HG02852 (cell line): ENCODE data around the gene IQSEC1.

Source experiments
- ATAC-seq: cut with Tn5 transposase; IDR thresholded peaks from one replicate; pipeline ENCODE4 v1.9.1; 2021; ENCODE audit warnings: mild to moderate bottlenecking, moderate library complexity; ENCODE audit not compliant: unreplicated experiment

IQSEC1 gene

GRCh38 chr3:13005301-13005700 is 67.9 kb downstream of the IQSEC1 start:
- no peak for ATAC-seq

GRCh38 chr3:13004376-13004775 is 68.9 kb downstream of the IQSEC1 start:
- no peak for ATAC-seq

GRCh38 chr3:13003608-13004007 is 69.6 kb downstream of the IQSEC1 start:
- no peak for ATAC-seq

- ATAC-seq = peak; percentile 60
Measured at GRCh38 chr3:13002398-13003124, 70.7 kb downstream of the IQSEC1 start.

GRCh38 chr3:12999147-13000140 is 73.8 kb downstream of the IQSEC1 start:
- ATAC-seq = peak; percentile 46

- no peak for ATAC-seq
Measured at GRCh38 chr3:12998648-12999047, 74.6 kb downstream of the IQSEC1 start.

- no peak for ATAC-seq
Measured at GRCh38 chr3:12997387-12997786, 75.8 kb downstream of the IQSEC1 start.

- no peak for ATAC-seq
Measured at GRCh38 chr3:12996181-12996506, 77.1 kb downstream of the IQSEC1 start.

- no peak for ATAC-seq
Measured at GRCh38 chr3:12995389-12996180, 77.6 kb downstream of the IQSEC1 start.

- ATAC-seq = peak; percentile 74
Measured at GRCh38 chr3:12994607-12995388, 78.4 kb downstream of the IQSEC1 start.

GRCh38 chr3:12994357-12994606 is 78.9 kb downstream of the IQSEC1 start:
- no peak for ATAC-seq

- ATAC-seq = no peak
Measured at GRCh38 chr3:12993517-12994356, 79.5 kb downstream of the IQSEC1 start.

GRCh38 chr3:12992629-12993516 is 80.4 kb downstream of the IQSEC1 start:
- ATAC-seq = no peak

GRCh38 chr3:12991861-12992281 is 81.4 kb downstream of the IQSEC1 start:
- ATAC-seq = no peak

- no peak for ATAC-seq
Measured at GRCh38 chr3:12991481-12991837, 81.8 kb downstream of the IQSEC1 start.

- ATAC-seq = no peak
Measured at GRCh38 chr3:12990781-12991480, 82.3 kb downstream of the IQSEC1 start.

GRCh38 chr3:12990306-12990705 is 82.9 kb downstream of the IQSEC1 start:
- ATAC-seq = no peak

- ATAC-seq = no peak
Measured at GRCh38 chr3:12988728-12989454, 84.3 kb downstream of the IQSEC1 start.
